GM23338 (cell line): ENCODE results near the gene SRMS. TPM values are rescaled to one million over a fixed set of nuclear protein-coding genes. Genes with fewer than 3 reads are reported as not detected.

Experiments
- ATAC-seq: fragments of 200-7000 bp; cut with Tn5 transposase; 3 replicates; pipeline ENCODE4 v1.9.1; 2020
- DNase-seq: peaks from one replicate; pipeline ENCODE4 v3.0.0-alpha.2; 2015; ENCODE audit warnings: low spot score
- H2AFZ ChIP-seq: fragments of 200-600 bp; sonication (generic); 2 replicates; pipeline ENCODE4 v1.8.0; 2016; ENCODE audit warnings: antibody characterized with exemption, mild to moderate bottlenecking, moderate library complexity
- H3F3A ChIP-seq: fragments of 200-600 bp; sonication (generic); replicated peaks from 2 replicates; pipeline ENCODE4 v1.8.0; 2017; ENCODE audit warnings: antibody characterized with exemption, mixed run types, low read depth
- H3K27ac ChIP-seq: fragments of 200-600 bp; sonication (generic); 2 replicates; pipeline ENCODE4 v1.6.1; 2016; ENCODE audit warnings: low read depth
- H3K27me3 ChIP-seq: fragments of 200-600 bp; sonication (generic); 2 replicates; pipeline ENCODE4 v1.8.0; 2016; ENCODE audit warnings: mild to moderate bottlenecking, mixed run types, moderate library complexity; ENCODE audit not compliant: insufficient read depth
- H3K36me3 ChIP-seq: fragments of 200-600 bp; sonication (generic); 2 replicates; pipeline ENCODE4 v1.8.0; 2016; ENCODE audit warnings: mild to moderate bottlenecking; ENCODE audit not compliant: insufficient read depth
- H3K4me1 ChIP-seq: fragments of 200-600 bp; sonication (generic); 2 replicates; pipeline ENCODE4 v1.8.0; 2016; ENCODE audit warnings: mild to moderate bottlenecking, moderate library complexity; ENCODE audit not compliant: insufficient read depth
- H3K4me2 ChIP-seq: fragments of 200-600 bp; sonication (generic); 2 replicates; pipeline ENCODE4 v1.7.1; 2017; ENCODE audit warnings: mixed run types
- H3K4me3 ChIP-seq: fragments of 200-600 bp; sonication (generic); 2 replicates; pipeline ENCODE4 v1.6.1; 2016; ENCODE audit warnings: mixed run types
- H3K79me2 ChIP-seq: fragments of 200-600 bp; sonication (generic); replicated peaks from 2 replicates; pipeline ENCODE4 v1.8.0; 2017; ENCODE audit warnings: mild to moderate bottlenecking; ENCODE audit not compliant: insufficient read depth
- H3K9me2 ChIP-seq: fragments of 200-600 bp; sonication (generic); 2 replicates; pipeline ENCODE4 v1.8.0; 2017; ENCODE audit not compliant: insufficient read depth
- H4K20me1 ChIP-seq: fragments of 200-600 bp; sonication (generic); replicated peaks from 2 replicates; pipeline ENCODE4 v1.8.0; 2017; ENCODE audit warnings: mild to moderate bottlenecking; ENCODE audit not compliant: insufficient read depth
- H3K27ac Mint-ChIP-seq: 2 replicates; pipeline ENCODE4 v1.8.0; 2020; ENCODE audit warnings: inconsistent platforms, mild to moderate bottlenecking, moderate library complexity, mixed read lengths
- H3K27me3 Mint-ChIP-seq: 3 replicates; pipeline ENCODE4 v1.8.0; 2022; ENCODE audit warnings: low read depth, mild to moderate bottlenecking, moderate library complexity, mixed read lengths, inconsistent platforms; ENCODE audit not compliant: insufficient read depth, poor library complexity
- H3K36me3 Mint-ChIP-seq: 3 replicates; pipeline ENCODE4 v1.8.0; 2021; ENCODE audit warnings: low read depth, mild to moderate bottlenecking, inconsistent platforms, moderate library complexity, mixed read lengths
- H3K4me1 Mint-ChIP-seq: 3 replicates; pipeline ENCODE4 v1.8.0; 2020; ENCODE audit warnings: mild to moderate bottlenecking, inconsistent platforms, mixed read lengths
- H3K4me3 Mint-ChIP-seq: 3 replicates; pipeline ENCODE4 v1.8.0; 2021; ENCODE audit warnings: moderate library complexity, mild to moderate bottlenecking, inconsistent platforms, mixed read lengths
- H3K9me3 Mint-ChIP-seq: 3 replicates; pipeline ENCODE4 v1.8.0; 2020; ENCODE audit warnings: moderate library complexity, mild to moderate bottlenecking, inconsistent platforms, mixed read lengths
- CREB1 ChIP-seq: fragments of 250-450 bp; sonication (Bioruptor Pico); IDR thresholded peaks from 2 replicates; pipeline ENCODE4 v1.5.0; 2020; ENCODE audit warnings: low read depth, mild to moderate bottlenecking, moderate library complexity
- CTCF ChIP-seq, 2 experiments: fragments of 200-600 bp in 1 of 2; sonication (generic) in 1 of 2; conservative IDR thresholded peaks; 2 replicates each; pipeline versions ENCODE4 v1.5.1 to v1.6.1; 2016 to 2017; ENCODE audit warnings: antibody characterized with exemption in 2 of 2, low read depth in 2 of 2, mild to moderate bottlenecking in 2 of 2, moderate library complexity in 1 of 2
- EZH2 ChIP-seq: fragments of 200-600 bp; sonication (generic); IDR thresholded peaks from one replicate; pipeline ENCODE4 v1.8.0; 2017; ENCODE audit warnings: antibody characterized with exemption, mild to moderate bottlenecking, low read depth; ENCODE audit not compliant: unreplicated experiment
- EZH2phosphoT487 ChIP-seq: fragments of 200-600 bp; sonication (generic); IDR thresholded peaks from one replicate; pipeline ENCODE4 v1.8.1; 2018; ENCODE audit warnings: antibody characterized with exemption; ENCODE audit not compliant: unreplicated experiment
- JUNB ChIP-seq: IDR thresholded peaks from one replicate; pipeline ENCODE4 v1.6.1; 2016; ENCODE audit warnings: antibody characterized with exemption; ENCODE audit not compliant: unreplicated experiment
- NANOG ChIP-seq: IDR thresholded peaks from 2 replicates; pipeline ENCODE4 v1.6.1; 2016; ENCODE audit warnings: antibody characterized with exemption, borderline replicate concordance
- POLR2AphosphoS5 ChIP-seq: IDR thresholded peaks from 2 replicates; pipeline ENCODE4 v1.6.1; 2016; ENCODE audit warnings: antibody characterized with exemption, low read depth
- STAT1 ChIP-seq: IDR thresholded peaks from one replicate; pipeline ENCODE4 v1.6.1; 2016; ENCODE audit warnings: antibody characterized with exemption; ENCODE audit not compliant: unreplicated experiment
- ZNF114 ChIP-seq: fragments of 250-450 bp; sonication (Bioruptor Pico); IDR thresholded peaks from 2 replicates; pipeline ENCODE4 v1.5.0; 2020; ENCODE audit warnings: mild to moderate bottlenecking, moderate library complexity
- ZNF331 ChIP-seq: fragments of 250-450 bp; sonication (Bioruptor Pico); IDR thresholded peaks from 2 replicates; pipeline ENCODE4 v1.5.0; 2020; ENCODE audit warnings: low read depth, mild to moderate bottlenecking, moderate library complexity
- ZNF462 ChIP-seq: fragments of 250-450 bp; sonication (Bioruptor Pico); IDR thresholded peaks from 2 replicates; pipeline ENCODE4 v1.5.0; 2020; ENCODE audit warnings: mild to moderate bottlenecking, moderate library complexity
- polyA plus RNA-seq: library from polyadenylated mRNA; unstranded; fragments of >200 nt; fragmentation: Nextera tagmentation; extraction: Ambion mirVana; gene quantifications from 2 replicates; pipeline ENCODE4 v1.2.1, GENCODE V29; 2016
- total RNA-seq: library from RNA; depleted of rRNA; stranded (reverse); fragments of >200 nt; shearing (Covaris generic); gene quantifications from 2 replicates; pipeline ENCODE4 v1.2.3, GENCODE V29; 2014
- TF ChIP-seq, protein P1 (sequence below): IDR thresholded peaks from one replicate; pipeline ENCODE4 v1.6.1; 2018; ENCODE audit warnings: antibody characterized with exemption; ENCODE audit not compliant: unreplicated experiment
- TF ChIP-seq, protein P2 (sequence below): IDR thresholded peaks from 2 replicates; pipeline ENCODE4 v1.6.1; 2016; ENCODE audit warnings: antibody characterized with exemption

The SRMS gene
- total and polyA plus RNA-seq, 2 experiments from 2014 or later: 0.23 to 0.59 TPM

- H3K9me2 ChIP-seq: no peaks in the 10 kb centered on the region
- H3K79me2 ChIP-seq: no peaks in the 10 kb centered on the region
- H3K27ac Mint-ChIP-seq: no peak overlapping the region
- H3K4me3 ChIP-seq: no peak overlapping the region
- no peaks in the 10 kb centered on the region for H4K20me1 ChIP-seq
- no peak overlapping the region for H3K4me3 Mint-ChIP-seq
- H2AFZ ChIP-seq: no peak overlapping the region
- DNase-seq (no peak), ATAC-seq (no peak)
- peaks cover 2% of the 10 kb centered on the region; the same call in 1 of the 3 replicates for H3K4me1 Mint-ChIP-seq
- H3F3A ChIP-seq: no peaks in the 10 kb centered on the region
- peaks cover 6% of the 10 kb centered on the region for H3K4me1 ChIP-seq
- TF ChIP-seq, protein P1, sequence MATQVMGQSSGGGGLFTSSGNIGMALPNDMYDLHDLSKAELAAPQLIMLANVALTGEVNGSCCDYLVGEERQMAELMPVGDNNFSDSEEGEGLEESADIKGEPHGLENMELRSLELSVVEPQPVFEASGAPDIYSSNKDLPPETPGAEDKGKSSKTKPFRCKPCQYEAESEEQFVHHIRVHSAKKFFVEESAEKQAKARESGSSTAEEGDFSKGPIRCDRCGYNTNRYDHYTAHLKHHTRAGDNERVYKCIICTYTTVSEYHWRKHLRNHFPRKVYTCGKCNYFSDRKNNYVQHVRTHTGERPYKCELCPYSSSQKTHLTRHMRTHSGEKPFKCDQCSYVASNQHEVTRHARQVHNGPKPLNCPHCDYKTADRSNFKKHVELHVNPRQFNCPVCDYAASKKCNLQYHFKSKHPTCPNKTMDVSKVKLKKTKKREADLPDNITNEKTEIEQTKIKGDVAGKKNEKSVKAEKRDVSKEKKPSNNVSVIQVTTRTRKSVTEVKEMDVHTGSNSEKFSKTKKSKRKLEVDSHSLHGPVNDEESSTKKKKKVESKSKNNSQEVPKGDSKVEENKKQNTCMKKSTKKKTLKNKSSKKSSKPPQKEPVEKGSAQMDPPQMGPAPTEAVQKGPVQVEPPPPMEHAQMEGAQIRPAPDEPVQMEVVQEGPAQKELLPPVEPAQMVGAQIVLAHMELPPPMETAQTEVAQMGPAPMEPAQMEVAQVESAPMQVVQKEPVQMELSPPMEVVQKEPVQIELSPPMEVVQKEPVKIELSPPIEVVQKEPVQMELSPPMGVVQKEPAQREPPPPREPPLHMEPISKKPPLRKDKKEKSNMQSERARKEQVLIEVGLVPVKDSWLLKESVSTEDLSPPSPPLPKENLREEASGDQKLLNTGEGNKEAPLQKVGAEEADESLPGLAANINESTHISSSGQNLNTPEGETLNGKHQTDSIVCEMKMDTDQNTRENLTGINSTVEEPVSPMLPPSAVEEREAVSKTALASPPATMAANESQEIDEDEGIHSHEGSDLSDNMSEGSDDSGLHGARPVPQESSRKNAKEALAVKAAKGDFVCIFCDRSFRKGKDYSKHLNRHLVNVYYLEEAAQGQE: no peak
- TF ChIP-seq EZH2 (no peak), CTCF (conservative IDR thresholded peaks at IDR 0.05; ENCODE audit: low read depth in 2 of 2) (no peak), CREB1 (CRISPR knock-in tag) (no peak), ZNF331 (no peak), POLR2AphosphoS5 (no peak), STAT1 (no peak), EZH2phosphoT487 (no peak), NANOG (no peak), ZNF114 (CRISPR knock-in tag) (no peak), JUNB (no peak), ZNF462 (CRISPR knock-in tag) (no peak)
- TF ChIP-seq, protein P2, sequence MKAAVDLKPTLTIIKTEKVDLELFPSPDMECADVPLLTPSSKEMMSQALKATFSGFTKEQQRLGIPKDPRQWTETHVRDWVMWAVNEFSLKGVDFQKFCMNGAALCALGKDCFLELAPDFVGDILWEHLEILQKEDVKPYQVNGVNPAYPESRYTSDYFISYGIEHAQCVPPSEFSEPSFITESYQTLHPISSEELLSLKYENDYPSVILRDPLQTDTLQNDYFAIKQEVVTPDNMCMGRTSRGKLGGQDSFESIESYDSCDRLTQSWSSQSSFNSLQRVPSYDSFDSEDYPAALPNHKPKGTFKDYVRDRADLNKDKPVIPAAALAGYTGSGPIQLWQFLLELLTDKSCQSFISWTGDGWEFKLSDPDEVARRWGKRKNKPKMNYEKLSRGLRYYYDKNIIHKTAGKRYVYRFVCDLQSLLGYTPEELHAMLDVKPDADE: no peak
- H3K9me3 Mint-ChIP-seq: peaks cover 29% of the 10 kb centered on the region
- no peak overlapping the region for H3K4me2 ChIP-seq
- H3K27me3 Mint-ChIP-seq: peaks cover 16% of the 10 kb centered on the region
- H3K27ac ChIP-seq: no peak overlapping the region
- H3K27me3 ChIP-seq: peaks cover 12% of the 10 kb centered on the region
- H3K36me3 ChIP-seq: no peaks in the 10 kb centered on the region
- H3K36me3 Mint-ChIP-seq: peaks cover 7% of the 10 kb centered on the region; the same call in 2 of the 3 replicates
These were observed 44.0 kb downstream of the SRMS start for GRCh38 chr20:63503524-63503923.
